ENCODE data around the gene NCOA7.

DNA sequence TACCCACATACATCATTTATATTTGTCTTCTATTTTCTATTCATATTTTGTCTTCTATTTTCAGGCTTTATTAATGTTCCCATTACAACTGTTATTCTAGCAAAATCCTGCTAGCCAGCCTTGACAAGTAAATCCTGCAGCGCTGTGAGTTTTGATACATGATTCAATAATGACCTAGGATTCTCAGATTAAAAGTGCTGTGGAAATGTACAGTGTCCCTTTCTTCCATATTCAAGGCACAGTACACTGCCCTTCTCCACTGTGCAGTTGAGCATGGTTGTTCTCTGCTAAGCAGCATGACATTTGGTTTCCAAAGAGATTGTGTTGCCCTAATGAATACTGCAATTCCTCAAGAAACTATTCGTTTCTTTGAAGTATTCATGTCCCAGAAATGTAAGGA lies 47.2 kb upstream of the NCOA7 start:
- TF ChIP-seq, protein P1, sequence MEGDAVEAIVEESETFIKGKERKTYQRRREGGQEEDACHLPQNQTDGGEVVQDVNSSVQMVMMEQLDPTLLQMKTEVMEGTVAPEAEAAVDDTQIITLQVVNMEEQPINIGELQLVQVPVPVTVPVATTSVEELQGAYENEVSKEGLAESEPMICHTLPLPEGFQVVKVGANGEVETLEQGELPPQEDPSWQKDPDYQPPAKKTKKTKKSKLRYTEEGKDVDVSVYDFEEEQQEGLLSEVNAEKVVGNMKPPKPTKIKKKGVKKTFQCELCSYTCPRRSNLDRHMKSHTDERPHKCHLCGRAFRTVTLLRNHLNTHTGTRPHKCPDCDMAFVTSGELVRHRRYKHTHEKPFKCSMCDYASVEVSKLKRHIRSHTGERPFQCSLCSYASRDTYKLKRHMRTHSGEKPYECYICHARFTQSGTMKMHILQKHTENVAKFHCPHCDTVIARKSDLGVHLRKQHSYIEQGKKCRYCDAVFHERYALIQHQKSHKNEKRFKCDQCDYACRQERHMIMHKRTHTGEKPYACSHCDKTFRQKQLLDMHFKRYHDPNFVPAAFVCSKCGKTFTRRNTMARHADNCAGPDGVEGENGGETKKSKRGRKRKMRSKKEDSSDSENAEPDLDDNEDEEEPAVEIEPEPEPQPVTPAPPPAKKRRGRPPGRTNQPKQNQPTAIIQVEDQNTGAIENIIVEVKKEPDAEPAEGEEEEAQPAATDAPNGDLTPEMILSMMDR (IDR thresholded peaks at IDR 0.05; ENCODE audit: low read length): no peak
- TF ChIP-seq EZH2 (IDR thresholded peaks at IDR 0.05; ENCODE audit: borderline replicate concordance, low read length): no peak
